NCI-H524 (cell line): ENCODE results near the gene BUB1.
"Not testable (repeated sequence)": the region's sequence is repeated elsewhere in the genome, so short reads cannot be mapped to it uniquely, and the experiment has no call there.

ENCODE experiments used
- DNase-seq, 2 experiments: peaks; one replicate each; lab custom pipeline; 2025; lab: John Stamatoyannopoulos, UW

The BUB1 gene

DNA sequence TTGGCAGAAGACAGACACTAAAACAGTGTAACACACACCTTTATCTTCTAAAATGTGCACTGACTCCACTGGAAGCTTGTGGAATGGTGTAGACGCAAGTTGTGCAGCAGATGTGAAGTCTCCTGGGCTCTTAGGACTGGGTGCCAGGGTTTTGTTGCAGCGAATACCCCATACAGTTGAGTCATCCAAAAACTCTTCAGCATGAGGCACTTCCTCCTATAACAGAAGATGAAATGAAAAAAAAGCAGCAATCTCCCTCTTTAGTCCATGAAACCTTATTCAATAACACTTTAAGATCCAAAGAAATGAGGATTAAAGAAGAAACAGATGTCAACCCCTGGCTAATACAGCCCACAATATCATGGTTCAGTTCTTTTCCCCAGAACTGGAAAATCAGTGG lies 22.2 kb downstream of the BUB1 start:
- no peak for DNase-seq

DNA sequence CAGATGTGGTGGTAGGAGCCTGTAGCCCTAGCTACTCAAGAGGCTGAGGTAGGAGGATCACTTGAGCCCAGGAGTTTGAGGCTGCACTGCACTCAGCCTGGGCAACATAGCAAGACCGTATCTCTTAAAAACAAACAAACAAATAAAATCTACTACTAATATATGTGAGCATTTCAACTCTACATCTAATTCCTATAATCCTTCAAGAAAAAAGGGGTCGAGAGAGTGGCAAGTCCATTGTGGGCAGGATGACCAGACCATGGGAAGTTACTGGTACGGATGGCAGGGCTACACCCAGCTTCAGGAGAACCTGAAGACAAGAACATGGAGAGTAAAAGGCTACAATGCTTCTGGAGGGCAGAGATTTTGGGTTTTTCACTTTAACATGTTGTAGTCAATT lies 24.0 kb downstream of the BUB1 start:
- DNase-seq: no peak

DNA sequence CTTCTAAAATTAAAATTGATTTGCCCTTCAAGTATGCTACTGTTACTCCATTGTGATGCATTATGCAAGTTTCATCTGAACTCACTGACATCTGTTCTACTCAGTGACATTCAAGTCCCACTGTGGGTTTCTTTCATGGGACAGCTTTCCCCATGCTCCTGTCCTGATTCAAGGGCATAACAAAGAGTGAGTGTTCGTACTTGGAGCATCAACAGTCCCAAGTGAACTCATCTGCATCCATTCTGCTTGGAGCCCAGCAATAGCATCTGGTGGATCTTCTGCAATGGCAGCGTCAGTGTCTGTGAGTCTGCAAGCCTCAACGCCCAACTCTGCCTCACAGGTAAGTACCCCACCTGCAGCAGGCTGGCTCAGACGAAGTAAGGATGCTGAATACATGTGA lies 27.5 kb downstream of the BUB1 start:
- DNase-seq: no peak

DNA sequence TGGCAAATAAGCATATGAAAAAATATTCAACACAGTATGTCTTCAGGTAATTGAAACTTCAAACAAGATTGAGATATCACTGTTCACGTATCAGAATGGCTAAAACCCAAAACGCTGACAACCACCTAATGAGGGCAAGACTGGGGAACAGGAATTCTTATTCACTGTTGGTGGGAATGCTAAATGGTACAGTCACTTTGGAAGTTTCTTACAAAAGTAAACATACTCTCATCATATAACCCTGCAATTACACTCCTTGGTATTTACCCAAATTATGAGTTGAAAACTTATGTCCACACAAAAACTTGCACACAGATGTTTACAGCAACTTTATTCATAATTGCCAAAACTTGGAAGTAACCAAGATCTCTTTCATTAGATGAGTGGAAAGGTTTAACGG lies 30.1 kb downstream of the BUB1 start:
- DNase-seq: no peak

DNA sequence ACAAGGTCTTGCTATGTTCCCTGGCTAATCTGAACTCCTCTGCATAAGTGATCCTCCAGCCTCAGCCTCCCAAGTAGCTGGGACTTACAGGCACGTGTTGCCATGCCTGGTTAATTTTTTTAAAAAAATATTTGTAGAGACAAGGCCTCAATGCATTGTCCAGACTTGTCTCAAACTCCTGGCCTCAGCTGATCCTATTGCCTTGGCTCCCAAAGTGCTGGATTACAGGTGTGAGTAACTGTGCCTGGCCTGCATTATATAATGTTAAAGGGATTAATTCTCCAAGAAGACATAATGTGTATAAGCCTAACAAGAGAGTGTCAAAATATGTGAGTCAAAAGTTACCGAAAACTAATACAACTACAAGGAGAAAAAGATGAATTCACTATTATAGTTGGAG lies 32.2 kb downstream of the BUB1 start:
- DNase-seq: no peak

DNA sequence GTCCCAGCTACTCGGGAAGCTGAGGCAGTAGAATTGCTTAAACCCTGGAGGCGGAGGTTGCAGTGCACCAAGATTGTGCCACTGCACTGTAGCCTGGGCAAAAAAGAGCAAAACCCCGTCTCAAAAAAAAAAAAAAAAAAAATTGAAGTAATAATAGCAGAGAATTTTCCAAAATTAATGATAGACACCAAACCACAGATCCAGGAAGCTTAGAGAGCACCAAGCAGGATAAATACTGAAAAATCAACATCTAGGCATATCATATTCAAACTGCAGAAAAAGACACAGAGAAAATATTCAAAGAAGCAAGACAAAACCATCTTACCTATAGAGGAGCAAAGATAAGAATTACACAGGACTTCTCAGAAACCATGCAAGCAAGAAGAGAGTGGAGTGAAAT lies 33.5 kb downstream of the BUB1 start:
- no peak for DNase-seq

DNA sequence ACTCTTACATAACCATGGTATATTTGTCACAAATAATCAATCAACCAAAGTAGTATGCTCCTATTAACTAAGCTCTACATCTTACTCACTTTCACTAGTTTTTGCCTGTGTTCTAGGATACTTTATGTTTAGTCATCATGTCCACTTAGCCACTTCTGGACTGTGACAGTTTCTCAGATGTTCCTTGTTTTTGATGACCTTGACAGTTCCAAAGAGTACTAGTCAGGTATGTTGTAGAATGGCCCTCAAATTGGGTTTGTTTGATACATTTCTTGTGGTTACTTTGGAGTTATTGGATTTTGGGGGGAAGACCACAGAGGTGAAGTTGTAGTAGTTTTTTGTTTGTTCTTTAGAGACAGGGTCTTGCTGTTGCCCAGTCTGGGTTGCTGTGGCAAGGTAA lies 35.5 kb downstream of the BUB1 start:
- no peak for DNase-seq

DNA sequence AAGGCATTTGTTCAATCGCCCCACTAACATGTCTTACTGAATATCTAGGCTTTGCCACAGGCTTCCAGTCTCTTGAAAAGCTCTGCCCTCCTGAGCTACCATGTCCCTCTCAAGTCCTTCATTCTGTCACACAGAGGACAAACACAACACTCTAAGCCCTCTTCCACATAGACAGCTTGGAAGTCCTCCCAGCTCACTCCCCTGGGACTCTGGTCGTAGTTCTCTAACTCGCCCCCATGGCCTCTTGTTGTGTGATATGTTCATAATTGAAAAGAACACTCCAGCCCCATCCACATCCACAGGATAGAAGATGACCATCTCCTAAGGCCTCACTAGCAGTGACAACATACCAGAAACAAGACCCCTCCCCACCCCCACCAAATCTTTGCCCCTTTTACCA lies 37.9 kb downstream of the BUB1 start:
- DNase-seq: peak in 1 of 2 experiments; percentile 0

DNA sequence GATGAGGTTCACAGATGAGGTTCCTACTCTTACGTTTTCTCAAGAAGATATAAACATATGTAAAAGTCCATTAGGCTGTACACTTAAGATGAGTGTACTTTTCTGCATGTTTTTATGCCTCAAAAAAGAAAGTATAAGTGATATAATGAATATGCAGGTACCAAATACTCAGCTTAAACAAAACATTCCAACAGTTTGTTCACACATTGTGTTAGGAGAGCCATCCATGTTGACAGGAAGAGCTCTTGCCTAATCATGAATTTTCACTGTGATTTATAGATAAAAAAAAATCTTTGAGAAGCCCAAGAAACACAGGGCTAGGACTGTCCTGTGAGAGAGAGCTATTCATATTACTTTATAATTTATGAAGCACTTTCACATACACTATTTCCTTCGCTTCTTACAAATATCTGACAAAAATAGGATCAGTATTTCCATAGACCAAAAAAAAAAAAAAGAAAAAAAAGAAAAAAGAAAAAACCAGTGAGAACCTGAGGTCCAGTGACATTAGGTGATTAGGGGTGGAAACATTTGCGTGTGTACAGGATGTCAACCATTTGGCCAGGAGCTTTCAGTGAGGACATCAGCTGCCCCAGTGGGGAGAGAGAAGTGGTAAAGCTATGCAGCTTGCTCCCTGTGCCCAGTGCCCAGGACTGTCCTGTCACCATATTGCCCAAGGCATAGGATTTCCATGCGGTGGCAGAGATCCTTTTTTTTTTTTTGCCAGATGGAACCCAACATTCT lies 38.7 kb downstream of the BUB1 start:
- no peak for DNase-seq

DNA sequence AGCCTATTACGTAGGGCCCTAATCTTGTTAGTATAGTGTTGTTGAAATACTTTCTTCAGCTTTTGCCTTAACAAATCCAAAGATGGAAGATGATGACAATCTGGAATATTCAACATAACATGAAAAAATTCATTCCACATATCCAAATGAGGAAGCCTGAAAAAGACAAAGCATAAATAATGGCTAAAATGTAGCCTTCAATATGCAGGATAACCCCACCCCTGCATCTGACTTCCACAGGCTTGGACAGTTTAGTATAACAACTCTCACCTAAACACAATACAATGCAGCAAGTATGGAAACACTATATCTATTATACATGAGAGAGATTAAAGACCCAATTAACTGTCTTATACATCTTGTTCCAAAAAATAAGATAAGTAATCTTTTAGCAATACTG lies 39.9 kb downstream of the BUB1 start:
- no peak for DNase-seq

DNA sequence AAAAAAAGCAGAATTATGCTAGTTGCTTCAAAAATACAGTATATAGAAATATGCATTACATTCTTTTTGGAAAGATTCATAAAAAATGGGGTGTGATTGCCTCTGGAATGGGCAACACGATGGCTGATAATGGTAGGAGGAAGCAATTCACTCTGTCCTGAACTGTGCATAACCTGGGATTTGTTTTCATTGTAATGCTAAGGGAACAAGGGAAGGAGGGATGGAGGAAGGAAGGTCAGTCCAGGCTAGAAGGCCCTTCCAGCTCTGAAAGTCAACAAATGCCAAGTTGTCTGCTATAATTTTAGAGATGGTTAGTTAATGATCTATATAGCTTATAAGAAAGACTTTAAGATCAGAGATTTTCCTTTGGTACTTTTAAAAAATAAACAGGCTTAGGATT lies 40.8 kb downstream of the BUB1 start:
- DNase-seq: no peak

DNA sequence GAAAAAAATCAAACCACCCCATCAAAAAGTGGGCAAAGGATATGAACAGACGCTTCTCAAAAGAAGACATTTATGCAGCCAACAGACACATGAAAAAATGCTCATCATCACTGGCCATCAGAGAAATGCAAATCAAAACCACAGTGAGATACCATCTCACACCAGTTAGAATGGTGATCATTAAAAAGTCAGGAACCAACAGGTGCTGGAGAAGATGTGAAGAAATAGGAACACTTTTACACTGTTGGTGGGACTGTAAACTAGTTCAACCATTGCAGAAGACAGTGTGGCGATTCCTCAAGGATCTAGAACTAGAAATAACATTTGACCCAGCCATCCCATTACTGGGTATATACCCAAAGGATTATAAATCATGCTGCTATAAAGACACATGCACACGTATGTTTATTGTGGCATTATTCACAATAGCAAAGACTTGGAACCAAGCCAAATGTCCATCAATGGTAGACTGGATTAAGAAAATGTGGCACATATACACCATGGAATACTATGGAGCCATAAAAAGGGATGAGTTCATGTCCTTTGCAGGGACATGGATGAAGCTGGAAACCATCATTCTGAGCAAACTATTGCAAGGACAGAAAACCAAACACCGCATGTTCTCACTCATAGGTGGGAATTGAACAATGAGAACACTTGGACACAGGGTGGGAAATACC lies 41.8 kb downstream of the BUB1 start:
- DNase-seq: not testable (repeated sequence)

DNA sequence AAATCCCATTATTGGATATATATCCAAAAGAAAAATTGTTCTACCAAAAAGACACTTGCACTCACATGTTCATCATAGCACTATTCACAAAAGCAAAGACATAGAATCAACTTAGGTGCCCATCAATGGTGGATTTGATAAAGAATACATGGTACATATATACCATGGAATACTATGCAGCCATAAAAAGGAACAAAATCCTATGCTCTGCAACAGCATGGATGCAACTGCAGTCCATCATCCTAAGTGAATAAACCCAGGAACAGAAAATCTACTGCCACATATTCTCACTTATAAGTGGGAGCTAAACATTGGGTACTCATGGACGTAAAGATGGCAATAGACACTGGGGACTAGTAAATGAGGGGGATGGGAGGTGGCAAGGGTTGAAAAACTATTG lies 50.5 kb downstream of the BUB1 start:
- DNase-seq: not testable (repeated sequence)

DNA sequence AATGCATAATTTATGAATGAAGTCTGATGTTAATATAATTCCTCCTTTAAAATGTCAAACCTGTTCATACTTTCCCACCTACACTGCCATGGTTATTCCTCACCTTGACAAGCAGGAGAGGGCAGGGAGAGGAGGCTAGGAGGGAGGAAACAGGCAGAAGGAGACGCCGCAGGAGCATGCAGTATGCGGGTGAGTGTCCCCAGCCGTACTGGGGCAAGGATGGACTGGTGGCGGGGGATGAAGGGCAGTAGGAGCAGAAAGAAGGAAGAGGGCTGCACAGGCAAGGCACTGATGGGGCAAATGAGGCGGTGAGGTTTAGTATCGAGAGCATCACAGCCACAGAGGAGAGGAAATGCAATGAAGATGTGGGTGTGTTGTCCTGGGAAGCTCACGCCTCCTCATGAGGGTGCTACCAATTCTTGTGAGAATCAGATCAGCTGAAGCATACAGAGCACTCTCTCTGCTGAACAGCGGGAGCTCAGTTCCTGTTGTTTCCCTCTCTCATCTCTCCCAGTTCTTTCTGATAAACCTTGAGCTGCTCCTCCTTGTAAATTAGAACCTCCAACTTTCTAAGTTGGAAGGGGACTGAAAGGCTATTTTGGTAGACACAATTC lies 58.4 kb downstream of the BUB1 start:
- DNase-seq: not testable (repeated sequence)

DNA sequence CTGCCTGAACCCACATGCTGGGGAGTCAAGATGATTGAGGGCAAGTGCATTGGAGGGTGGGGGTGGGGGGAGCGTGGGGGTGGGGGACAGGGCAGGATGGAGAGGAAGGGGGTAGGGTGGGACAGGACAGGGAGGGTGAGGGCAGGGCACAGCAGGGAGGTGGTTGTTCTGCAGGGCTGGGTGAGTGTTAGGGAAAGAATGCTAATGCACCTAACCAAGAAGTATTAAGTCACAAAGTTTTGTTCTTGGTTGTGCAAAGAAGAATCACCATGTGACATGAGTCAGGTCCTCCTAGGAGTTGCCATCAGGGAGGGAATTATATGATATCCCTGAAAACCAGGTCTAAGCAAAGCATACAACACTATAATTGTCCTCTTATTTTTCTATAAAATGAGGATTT lies 63.9 kb downstream of the BUB1 start:
- DNase-seq: not testable (repeated sequence)

DNA sequence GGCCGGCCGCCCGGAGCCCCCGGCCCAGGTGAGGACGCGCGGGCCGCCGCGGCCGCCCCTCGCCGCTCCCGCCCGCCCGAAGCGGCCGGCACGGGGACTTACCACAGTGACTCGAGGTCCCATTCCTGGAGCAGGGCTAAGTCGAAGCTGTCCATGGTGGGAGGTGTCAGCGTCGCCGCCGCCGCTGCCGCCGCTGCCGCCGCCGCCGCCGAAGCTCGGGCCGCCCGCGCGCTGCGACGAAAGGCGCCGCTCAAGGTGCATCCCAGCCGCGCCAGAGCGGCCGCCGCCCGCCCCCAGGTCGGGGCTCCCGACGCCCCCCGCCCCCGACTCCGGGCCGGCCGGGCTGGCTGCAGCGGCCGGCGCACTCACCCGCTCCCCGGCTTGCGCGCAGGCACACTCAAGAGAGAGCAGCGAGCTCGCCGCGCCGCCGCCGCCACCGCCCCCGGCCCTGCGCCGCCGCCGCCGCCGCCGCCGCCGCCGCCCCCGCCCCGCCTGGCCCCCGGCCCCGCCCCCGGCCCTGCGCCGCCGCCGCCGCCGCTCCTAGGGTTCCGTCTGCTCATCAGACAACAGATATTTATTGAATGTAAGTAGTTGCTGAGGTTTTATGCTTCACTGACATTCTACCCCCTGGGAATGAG lies 67.1 kb downstream of the BUB1 start:
- not testable (repeated sequence) for DNase-seq

DNA sequence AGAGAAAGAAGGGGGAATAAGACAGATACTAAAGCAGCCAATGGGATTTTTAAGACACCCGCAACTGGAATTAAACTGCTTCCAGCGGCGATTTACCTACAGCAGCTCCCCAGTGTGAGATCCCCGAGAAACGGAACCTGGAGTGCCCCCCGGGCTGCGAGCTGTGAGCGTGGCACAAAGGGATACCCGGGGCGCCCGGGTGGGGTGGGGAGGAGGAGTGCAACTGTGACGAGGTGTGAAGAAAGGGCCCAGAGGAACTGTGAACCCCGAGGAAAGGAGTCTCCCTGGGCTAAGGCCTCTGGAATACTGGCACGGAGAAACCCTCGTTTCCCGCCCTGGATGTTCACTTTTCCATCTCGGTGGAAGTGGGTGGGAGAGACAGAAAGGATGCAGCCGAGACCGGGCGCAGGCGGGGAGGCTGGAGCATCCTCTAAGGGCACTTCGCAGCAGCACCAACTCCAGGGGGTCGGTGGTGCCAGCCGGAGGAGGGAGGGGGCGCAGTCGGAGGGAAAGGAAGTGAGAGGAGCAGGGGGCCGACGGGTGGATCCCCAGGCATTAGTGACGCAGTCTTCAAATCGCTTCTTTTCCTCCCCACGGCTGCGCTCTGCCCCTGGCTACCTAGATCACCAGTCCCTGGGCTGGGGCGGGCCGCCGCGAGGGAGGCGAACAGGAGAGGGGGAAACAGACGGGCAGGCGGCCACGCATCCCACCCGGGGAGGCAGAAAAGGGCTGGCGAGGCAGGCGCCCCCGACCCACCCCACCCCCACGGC lies 67.8 kb downstream of the BUB1 start:
- not testable (repeated sequence) for DNase-seq

DNA sequence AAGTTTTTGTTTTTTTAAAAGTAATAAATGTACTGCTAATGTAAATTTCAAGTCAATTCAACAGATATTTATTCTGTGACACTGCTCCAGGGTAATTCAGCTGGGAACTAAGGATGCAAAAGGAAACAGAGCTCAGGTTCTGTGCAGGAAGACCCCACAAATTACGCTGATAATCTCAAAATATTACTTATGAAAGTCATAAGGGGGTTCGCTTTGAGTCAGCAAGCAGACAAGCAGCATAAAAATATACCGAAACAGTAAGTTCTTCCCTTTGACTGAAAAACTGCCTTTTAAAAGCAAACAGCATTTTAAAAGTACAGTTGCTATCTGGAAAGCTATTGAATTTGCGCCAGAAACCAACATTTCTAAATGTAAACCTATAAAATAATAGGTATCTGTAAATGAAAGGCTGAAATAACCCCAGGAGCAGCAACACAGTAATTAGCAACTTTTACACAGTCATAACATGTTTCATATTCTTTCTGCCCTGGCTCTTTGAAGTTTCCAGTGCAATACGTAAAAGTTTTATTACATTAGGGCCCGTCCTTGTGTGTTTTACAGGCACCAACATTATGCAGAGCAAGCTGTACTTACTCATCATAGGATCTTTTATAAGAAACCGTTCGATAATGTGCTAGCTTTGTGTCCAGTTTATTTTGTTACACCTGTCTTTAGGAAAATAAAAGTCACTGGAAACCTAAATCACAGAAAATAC lies 68.9 kb downstream of the BUB1 start:
- not testable (repeated sequence) for DNase-seq

DNA sequence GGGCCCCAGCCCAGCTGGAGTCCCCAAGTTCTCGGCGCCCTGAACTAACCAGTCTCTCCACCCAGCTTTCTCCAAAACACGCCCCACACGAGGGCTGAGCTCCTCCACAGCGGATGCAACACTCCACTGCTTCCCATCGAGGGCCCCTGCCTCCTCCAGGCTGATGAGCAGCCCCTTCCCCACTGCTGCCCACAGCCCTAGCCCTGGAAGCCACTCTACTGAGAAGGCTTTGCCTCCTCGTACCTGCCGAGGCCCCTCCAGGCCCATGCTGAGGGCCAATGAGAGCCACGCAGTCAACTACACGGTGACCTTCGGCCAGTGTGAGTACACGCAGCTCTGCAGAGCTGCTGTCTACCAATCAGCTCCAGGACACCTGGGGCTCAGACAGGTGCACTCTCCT lies 72.8 kb downstream of the BUB1 start:
- not testable (repeated sequence) for DNase-seq

DNA sequence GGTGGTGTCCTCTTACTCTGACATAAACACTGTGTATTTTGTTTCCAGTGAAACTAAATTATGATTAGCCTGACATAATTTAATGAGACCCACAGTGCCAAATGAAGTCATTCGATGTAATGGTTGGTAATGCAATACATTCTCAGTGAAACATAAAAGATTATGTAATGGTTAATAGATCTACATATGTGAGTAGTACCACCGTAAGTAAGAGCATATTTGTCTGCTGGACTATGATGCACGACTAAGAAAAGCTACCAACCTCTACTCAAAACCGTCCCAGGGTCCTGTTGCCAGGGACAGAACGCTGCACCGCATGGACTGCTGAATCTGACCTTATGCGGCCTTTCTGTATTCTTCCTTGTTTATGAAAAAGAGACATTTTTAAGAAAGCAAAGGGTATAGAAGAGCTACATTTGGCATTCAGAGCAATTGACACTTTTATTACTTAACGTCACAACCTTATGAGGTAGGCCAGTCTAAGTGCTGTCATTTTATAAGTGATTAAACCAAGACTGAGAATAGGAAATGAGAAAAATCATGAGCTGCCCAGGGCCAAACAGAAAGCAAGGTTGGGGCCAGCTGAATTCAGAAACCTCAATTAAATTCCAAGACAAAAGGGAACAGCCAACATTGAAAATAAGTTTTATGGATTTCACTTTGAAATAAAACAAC lies 73.8 kb downstream of the BUB1 start:
- DNase-seq: not testable (repeated sequence)

DNA sequence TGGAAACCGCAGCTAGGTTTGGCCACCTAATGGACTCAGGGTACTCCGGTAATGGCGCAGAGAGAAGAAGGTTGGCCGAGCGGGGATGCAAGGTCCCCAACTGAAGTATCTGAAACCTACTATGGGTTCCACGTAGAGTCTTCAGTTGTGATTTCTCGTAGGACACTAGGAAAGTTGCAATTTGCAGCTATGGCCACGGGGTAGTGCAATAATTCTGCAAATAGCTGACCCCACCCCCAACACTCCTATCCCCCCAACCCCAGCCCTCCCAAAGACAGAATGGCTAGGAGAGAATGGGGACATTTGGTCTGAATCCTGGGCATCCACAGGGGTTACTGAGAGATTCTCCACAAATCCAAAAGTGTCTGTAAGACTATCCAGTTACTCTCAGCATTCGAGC lies 75.7 kb downstream of the BUB1 start:
- DNase-seq: not testable (repeated sequence)
